ENCODE data around the gene NRAS.

- TF ChIP-seq CTCF (IDR thresholded peaks at IDR 0.05 in 2 of 3, conservative IDR thresholded peaks at IDR 0.05 in 1 of 3; ENCODE audit: borderline replicate concordance in 1 of 3, insufficient read depth in 1 of 3, low read depth in 2 of 3, low read length in 2 of 3) (no peak), EZH2phosphoT487 (IDR thresholded peaks at IDR 0.05; ENCODE audit: borderline replicate concordance) (no peak), EZH2 (IDR thresholded peaks at IDR 0.05) (no peak), SRF (IDR thresholded peaks at IDR 0.05; ENCODE audit: low read depth) (no peak), FOSL1 (IDR thresholded peaks at IDR 0.05; ENCODE audit: low read depth) (no peak), POLR2AphosphoS5 (IDR thresholded peaks at IDR 0.05; ENCODE audit: low read depth, low read length) (no peak), POLR2A (IDR thresholded peaks at IDR 0.05; ENCODE audit: borderline replicate concordance, extremely low read depth, insufficient read depth, insufficient read length) (no peak), RAD21 (IDR thresholded peaks at IDR 0.05; ENCODE audit: low read depth) (no peak), EGR1 (IDR thresholded peaks at IDR 0.05; ENCODE audit: low read depth) (no peak)
Measured at GRCh38 chr1:114660238-114660637, 56.3 kb downstream of the NRAS start.
